IPS-18c (cell line): ENCODE data around the gene PDE4D.

Experiments
- H3K4me3 ChIP-seq: 2 replicates; pipeline ENCODE4 v1.7.0; 2013; ENCODE audit warnings: low read depth, mild to moderate bottlenecking, low read length, moderate library complexity; ENCODE audit not compliant: insufficient read depth
- H3K9me3 ChIP-seq: one replicate; pipeline ENCODE4 v1.6.1; 2013; ENCODE audit warnings: mild to moderate bottlenecking, low read length, moderate library complexity; ENCODE audit not compliant: control insufficient read depth, insufficient read depth

Gene PDE4D

DNA sequence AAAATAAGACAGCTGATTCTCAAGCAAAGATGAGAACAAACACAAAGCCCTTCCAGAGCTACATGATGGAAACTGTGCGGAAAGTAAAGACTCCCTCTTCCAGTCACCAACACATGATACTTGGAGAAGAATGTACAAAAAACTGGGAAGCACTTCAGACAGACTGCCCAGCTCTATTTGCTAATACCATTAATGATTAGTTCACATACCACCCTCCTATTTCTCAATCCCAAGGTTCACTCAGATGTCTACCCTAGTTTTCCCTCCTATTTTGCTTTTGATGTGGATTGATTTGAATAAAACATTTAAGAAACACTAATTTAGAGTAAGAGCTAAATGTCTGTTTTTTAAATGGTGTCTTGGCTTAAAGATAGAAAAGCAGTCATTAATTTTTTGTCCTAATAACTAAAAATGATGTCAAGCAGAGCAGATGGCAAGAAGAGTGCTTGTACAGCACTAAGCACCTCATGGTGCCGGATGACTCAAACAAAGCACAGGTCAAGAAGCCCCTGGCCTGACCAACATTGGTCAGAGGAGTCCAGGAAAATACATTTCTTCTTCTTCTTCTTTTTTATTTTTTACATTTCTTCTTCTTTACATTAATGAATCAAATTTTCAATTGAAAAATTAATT lies 639.4 kb downstream of the PDE4D start:
- no peak overlapping the region for H3K4me3 ChIP-seq
- H3K9me3 ChIP-seq: no peaks in the 10 kb centered on the region

- Histone ChIP-seq H3K4me3 (no peak overlapping the region), H3K9me3 (no peaks in the 10 kb centered on the region)
Measured at GRCh38 chr5:59253625-59254024, 639.9 kb downstream of the PDE4D start.

DNA sequence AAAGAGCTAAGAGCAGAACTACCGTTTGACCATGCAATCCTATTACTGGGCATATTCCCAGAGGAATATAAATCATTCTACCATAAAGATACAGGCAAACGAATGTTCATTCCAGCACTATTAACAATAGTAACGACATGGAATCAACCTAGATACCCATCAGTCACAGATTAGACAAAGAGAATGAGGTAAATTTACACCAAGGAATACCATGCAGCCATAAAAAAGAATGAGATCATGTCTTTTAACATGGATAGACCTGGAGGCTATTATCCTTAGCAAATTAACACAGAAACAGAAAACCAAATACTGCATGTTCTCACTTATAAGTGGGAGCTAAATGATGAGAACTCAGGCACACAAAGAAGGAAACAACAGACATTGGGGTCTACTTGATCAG lies 641.9 kb downstream of the PDE4D start:
- H3K9me3 ChIP-seq: no peaks in the 10 kb centered on the region
- no peak overlapping the region for H3K4me3 ChIP-seq

- Histone ChIP-seq H3K9me3 (no peaks in the 10 kb centered on the region), H3K4me3 (no peak overlapping the region)
Measured at GRCh38 chr5:59249726-59250125, 643.8 kb downstream of the PDE4D start.

- H3K9me3 ChIP-seq: no peaks in the 10 kb centered on the region
- H3K4me3 ChIP-seq: no peak overlapping the region
Measured at GRCh38 chr5:59249160-59249559, 644.4 kb downstream of the PDE4D start.

- Histone ChIP-seq H3K4me3 (no peak overlapping the region), H3K9me3 (no peaks in the 10 kb centered on the region)
Measured at GRCh38 chr5:59246882-59247281, 646.6 kb downstream of the PDE4D start.

DNA sequence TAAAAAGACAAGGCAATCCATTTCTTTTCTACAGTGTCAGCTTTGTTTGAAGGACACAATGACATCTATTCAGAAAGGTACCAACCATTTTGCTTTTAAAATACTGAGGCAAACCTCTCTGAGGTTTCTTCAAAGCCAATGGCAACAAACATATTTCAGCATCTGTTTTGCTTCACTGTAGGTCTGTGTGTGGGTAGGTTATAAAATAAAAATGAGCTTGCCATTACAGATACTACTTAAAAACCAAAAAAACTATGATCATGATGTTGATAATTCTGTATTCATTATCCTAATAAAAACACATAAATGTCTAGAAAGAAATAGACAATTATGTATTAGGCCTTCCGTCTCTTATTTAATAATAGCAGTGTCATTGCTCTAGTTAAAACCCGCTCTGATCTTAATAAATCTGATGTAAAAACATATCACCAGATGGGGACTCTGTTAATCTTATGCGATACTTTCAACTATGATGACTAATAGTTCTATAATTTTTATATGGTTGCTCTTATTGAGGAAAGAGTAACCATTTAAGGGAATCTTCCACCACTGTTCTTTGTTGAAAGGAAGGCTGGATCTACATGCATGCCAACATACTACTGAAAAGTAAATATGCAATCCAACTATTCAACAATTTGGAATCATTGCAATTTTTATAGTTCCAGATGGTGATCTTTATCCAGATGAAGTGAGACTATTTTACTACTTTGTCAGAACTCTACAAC lies 647.2 kb downstream of the PDE4D start:
- Histone ChIP-seq H3K4me3 (no peak overlapping the region), H3K9me3 (no peaks in the 10 kb centered on the region)

GRCh38 chr5:59245198-59245597 lies 648.3 kb downstream of the PDE4D start:
- no peaks in the 10 kb centered on the region for H3K9me3 ChIP-seq
- H3K4me3 ChIP-seq: no peak overlapping the region

GRCh38 chr5:59241552-59241951 lies 652.0 kb downstream of the PDE4D start:
- no peaks in the 10 kb centered on the region for H3K9me3 ChIP-seq
- no peak overlapping the region for H3K4me3 ChIP-seq

DNA sequence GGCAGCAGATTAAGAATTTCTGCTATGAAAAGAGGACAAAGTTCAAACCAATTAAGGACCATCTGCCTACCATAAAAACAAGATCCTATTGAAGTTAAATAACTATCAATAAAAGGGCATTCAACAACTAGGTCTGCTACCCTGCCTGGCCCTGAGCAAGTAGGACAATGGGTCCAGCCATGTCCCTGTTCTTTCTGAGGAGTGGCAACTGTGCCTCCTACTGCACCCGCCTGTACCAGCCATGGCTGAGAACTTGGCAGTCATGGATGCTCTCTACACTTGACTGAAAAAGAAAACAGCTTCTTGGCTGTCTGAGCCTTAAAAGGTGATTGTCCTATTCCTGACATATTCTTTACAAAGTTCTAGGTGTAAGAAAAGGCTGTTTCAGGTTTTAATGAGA lies 652.4 kb downstream of the PDE4D start:
- Histone ChIP-seq H3K9me3 (no peaks in the 10 kb centered on the region), H3K4me3 (no peak overlapping the region)

DNA sequence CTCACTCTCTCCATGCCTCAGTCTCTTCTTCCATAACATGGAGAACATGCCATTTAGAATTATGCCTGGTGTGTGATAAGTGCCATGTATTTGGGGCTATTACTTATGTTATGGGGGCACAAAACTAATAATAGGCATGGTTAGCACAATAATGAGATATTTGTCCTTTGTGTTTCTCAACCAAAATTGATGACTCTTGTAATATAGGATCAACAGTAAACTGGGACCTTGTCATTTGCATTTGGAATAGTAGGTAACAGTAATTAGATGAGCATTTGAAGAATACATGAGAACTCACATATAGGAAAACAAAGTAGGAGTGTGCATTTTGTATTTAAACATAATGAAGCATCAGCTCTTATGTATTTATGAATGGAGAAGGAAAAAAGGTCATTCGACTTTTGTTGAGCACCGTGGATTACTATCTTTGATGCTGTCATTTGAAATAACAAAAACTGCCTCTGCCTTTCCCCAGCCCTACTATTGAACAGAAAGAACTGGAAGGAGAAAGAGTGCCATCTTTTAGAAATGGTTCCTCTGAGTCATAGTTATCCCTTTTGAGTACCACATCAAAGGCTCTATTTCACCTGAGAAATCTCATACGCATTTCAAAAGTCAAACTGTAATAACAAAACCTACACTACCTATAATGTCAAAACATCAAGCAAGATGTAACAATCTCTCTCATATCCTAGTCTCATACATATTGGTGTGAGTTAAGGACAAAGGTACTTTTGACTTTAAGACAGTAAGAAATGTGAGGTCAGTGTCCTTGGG lies 655.2 kb downstream of the PDE4D start:
- H3K4me3 ChIP-seq: no peak overlapping the region
- H3K9me3 ChIP-seq: no peaks in the 10 kb centered on the region

DNA sequence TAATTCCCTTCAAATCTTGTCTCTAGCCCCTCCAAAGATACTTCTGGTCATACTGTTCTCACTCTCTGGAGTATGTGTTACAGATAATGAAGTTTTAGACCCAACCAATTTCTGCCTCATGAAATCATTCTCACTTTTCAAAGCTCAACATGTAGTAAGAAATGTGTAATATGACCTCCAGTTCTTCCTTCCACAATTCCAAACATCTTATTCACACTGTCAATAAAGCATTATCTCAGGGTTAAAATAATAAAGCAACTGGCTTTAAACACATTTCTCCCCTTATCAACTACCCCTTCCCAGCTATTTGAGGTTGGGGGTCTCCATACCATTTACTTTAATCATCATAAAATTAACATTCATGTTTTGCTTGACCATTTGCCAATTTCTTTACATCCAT lies 656.5 kb downstream of the PDE4D start:
- Histone ChIP-seq H3K9me3 (no peaks in the 10 kb centered on the region), H3K4me3 (no peak overlapping the region)

- Histone ChIP-seq H3K9me3 (no peaks in the 10 kb centered on the region), H3K4me3 (no peak overlapping the region)
Measured at GRCh38 chr5:59236448-59236847, 657.1 kb downstream of the PDE4D start.

- no peak overlapping the region for H3K4me3 ChIP-seq
- H3K9me3 ChIP-seq: no peaks in the 10 kb centered on the region
Measured at GRCh38 chr5:59234236-59234635, 659.3 kb downstream of the PDE4D start.

DNA sequence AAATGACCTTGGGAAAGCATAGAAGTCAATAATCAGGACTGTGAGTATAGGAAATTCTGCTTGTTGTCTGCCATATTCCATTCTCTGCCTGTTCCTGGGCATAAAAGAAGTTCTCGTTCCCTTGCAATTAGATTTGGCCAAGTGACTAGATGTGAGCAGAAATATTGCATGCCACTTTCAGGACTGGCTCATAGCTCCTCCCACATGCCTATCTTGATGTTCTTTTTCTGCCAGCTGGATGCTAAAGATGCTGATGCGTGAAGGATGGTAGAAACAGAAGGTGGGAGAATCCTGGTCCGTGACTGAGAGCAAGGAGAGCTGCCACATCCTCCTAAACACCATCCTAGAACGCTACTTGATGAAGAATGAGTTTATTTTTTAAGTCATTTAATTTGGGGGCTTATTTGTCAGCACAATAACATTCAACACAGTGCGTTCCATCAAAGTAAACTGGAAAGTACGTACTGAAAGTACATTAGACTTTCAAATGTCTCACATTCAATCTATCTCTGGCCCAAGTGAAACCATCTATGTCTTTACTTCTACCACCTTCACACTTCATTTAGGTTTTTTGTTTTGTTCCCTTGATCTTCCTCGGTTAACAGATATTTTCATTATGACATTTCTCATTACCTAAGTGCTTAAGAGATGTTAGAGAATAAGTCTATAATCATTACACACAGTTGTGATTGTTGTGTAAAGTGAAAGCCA lies 662.1 kb downstream of the PDE4D start:
- Histone ChIP-seq H3K4me3 (no peak overlapping the region), H3K9me3 (no peaks in the 10 kb centered on the region)

DNA sequence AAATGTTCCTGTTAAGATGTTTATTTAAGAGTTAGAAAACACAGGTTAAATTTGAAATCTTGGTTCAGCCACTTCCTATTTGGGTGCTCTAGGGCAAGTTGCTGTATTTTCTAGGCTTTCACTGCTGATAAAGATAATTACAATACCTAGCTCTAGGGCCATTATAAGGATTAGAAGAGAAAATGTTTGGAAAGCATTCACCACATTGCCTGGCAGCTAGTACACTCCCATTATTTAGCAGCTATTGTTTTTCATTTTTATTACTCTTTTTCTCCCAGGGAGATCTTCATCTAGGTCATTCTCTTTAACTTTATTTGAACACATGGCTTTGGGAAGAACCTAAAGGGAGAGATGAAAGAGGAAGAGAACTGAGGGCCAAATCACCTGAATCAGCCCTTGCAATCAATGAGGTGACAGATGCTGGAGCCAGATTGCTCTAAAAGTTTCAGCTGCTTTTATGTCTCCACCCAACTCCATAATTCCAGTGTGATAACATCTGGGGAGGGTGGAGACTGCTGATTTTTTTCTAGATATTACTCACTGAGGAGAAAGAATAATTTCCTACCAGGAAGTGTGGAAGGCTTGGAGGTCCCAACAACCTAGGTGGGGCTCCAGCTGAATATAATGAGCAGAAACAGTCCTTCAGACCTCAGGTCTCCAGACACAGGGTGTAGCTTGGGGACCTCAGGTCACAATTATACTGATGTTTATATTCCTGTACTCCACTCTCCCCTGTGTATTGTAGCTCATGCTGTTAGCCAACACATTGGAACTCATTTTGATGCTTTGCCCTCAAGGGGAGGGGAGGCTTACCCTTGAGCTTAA lies 670.6 kb downstream of the PDE4D start:
- H3K9me3 ChIP-seq: no peaks in the 10 kb centered on the region
- H3K4me3 ChIP-seq: no peak overlapping the region

DNA sequence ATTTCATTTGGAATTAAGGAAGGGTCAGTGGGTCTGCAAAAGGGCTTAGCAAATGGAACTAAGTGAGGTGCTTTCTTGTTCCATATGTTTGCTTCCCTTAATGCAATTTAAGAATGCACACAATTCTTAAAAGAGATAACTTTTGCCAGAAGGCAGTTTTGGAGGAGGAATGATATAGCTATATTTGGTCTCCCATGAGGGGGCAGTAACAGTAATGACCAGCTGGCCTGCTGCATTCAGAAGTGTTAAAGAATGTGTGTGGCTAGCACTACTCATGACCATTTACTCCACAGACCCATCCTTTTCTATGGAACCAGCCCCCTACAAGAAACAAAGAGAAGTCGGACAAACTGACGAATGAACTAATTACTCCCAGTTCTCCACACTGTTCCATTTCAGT lies 671.8 kb downstream of the PDE4D start:
- H3K4me3 ChIP-seq: no peak overlapping the region
- no peaks in the 10 kb centered on the region for H3K9me3 ChIP-seq
